Peyer's patch (tissue), 4 donors: Measurements from ENCODE around the gene GAN.

Source experiments
- CTCF ChIP-seq, 6 experiments: fragments of 450-650 bp in 4 of 6; fragments of 200-600 bp in 2 of 6; sonication (generic) in 1 of 6; IDR thresholded peaks; one replicate each; pipeline ENCODE4 v1.5.1; 2017 to 2019; ENCODE audit warnings: antibody characterized with exemption in 6 of 6, mild to moderate bottlenecking in 3 of 6, moderate library complexity in 1 of 6
- POLR2A ChIP-seq, 2 donors: fragments of 450-650 bp; IDR thresholded peaks; one replicate each; pipeline ENCODE4 v1.5.1; 2017; ENCODE audit warnings: antibody characterized with exemption in 2 of 2, mild to moderate bottlenecking in 2 of 2, moderate library complexity in 2 of 2

GRCh38 chr16:81280393-81280792, 34.4 kb upstream of the GAN start:
- TF ChIP-seq POLR2A (IDR thresholded peaks at IDR 0.05) (no peak), CTCF (IDR thresholded peaks at IDR 0.05) (no peak)
